WERI-Rb-1 (cell line): ENCODE results near the gene COL6A2.

ENCODE experiments used
- DNase-seq: peaks from one replicate; pipeline ENCODE4 v3.0.0-alpha.2; 2020
- H3K27ac ChIP-seq: fragments of 250-450 bp; sonication (Bioruptor Pico); 2 replicates; pipeline ENCODE4 v1.5.1; 2020; ENCODE audit warnings: mild to moderate bottlenecking, moderate library complexity
- H3K27me3 ChIP-seq: fragments of 250-450 bp; sonication (Bioruptor Pico); 2 replicates; pipeline ENCODE4 v1.5.1; 2021; ENCODE audit warnings: mild to moderate bottlenecking, low read depth, moderate library complexity; ENCODE audit not compliant: insufficient read depth, severe bottlenecking
- H3K36me3 ChIP-seq: fragments of 250-450 bp; sonication (Bioruptor Pico); 2 replicates; pipeline ENCODE4 v1.5.1; 2020; ENCODE audit warnings: mild to moderate bottlenecking, moderate library complexity
- H3K4me3 ChIP-seq: 2 replicates; pipeline ENCODE4 v1.5.1; 2011; ENCODE audit warnings: low read depth, mild to moderate bottlenecking, control low read depth, low read length
- H3K9me3 ChIP-seq: fragments of 250-450 bp; sonication (Bioruptor Pico); 2 replicates; pipeline ENCODE4 v1.5.1; 2021; ENCODE audit warnings: mild to moderate bottlenecking, moderate library complexity; ENCODE audit not compliant: severe bottlenecking
- TF ChIP-seq, protein P1 (sequence below): IDR thresholded peaks from 2 replicates; pipeline ENCODE4 v1.5.1; 2011; ENCODE audit warnings: low read depth, mild to moderate bottlenecking, control low read depth, inconsistent platforms, low read length

Gene COL6A2

DNA sequence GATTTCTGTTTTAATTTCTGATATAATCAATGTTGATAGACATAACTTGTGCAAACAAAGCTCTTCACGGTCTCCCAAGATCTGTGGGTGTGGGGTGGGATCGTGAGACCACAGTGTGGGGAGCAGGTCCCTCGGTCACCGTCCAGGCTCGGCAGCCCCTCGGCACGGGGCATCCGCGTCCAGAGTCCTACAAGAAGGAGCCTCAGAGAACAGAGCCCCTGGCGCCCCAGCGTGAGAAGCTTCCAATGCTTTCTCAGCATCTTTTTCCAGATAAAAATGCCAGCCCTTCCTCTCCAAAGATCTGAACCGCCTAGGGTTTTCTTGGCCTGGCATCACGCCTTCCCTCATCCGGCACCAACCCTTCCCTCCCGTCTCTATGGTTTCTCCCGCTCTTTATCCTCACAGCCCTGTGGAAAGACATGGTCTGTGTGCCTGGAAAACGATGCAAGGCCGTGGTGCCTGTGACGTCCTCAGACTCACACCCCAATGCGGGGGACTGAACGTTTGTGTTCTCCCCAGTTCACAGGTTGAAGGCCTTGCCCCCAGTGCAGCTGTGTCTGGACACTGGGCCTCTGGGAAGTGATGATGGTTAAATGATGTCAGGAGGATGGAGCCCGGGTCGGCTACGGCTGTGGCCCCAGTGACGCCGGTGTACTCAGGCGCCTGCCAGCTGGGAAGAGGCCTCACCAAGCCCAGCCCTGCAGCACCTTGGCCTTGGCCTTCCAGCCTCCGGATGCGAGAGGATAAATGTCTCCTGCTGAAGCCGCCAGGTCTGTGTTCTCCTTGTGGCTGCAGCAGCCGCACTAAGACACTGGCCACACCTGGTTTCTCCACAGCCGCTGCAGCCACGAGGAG is 45.9 kb upstream of the COL6A2 start:
- TF ChIP-seq, protein P1, sequence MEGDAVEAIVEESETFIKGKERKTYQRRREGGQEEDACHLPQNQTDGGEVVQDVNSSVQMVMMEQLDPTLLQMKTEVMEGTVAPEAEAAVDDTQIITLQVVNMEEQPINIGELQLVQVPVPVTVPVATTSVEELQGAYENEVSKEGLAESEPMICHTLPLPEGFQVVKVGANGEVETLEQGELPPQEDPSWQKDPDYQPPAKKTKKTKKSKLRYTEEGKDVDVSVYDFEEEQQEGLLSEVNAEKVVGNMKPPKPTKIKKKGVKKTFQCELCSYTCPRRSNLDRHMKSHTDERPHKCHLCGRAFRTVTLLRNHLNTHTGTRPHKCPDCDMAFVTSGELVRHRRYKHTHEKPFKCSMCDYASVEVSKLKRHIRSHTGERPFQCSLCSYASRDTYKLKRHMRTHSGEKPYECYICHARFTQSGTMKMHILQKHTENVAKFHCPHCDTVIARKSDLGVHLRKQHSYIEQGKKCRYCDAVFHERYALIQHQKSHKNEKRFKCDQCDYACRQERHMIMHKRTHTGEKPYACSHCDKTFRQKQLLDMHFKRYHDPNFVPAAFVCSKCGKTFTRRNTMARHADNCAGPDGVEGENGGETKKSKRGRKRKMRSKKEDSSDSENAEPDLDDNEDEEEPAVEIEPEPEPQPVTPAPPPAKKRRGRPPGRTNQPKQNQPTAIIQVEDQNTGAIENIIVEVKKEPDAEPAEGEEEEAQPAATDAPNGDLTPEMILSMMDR = no peak
- peaks cover 3% of the 10 kb centered on the region for H3K9me3 ChIP-seq
- no peaks in the 10 kb centered on the region for H3K36me3 ChIP-seq
- no peak overlapping the region for H3K27ac ChIP-seq
- no peak for DNase-seq
- H3K4me3 ChIP-seq = no peak overlapping the region
- H3K27me3 ChIP-seq = no peaks in the 10 kb centered on the region

DNA sequence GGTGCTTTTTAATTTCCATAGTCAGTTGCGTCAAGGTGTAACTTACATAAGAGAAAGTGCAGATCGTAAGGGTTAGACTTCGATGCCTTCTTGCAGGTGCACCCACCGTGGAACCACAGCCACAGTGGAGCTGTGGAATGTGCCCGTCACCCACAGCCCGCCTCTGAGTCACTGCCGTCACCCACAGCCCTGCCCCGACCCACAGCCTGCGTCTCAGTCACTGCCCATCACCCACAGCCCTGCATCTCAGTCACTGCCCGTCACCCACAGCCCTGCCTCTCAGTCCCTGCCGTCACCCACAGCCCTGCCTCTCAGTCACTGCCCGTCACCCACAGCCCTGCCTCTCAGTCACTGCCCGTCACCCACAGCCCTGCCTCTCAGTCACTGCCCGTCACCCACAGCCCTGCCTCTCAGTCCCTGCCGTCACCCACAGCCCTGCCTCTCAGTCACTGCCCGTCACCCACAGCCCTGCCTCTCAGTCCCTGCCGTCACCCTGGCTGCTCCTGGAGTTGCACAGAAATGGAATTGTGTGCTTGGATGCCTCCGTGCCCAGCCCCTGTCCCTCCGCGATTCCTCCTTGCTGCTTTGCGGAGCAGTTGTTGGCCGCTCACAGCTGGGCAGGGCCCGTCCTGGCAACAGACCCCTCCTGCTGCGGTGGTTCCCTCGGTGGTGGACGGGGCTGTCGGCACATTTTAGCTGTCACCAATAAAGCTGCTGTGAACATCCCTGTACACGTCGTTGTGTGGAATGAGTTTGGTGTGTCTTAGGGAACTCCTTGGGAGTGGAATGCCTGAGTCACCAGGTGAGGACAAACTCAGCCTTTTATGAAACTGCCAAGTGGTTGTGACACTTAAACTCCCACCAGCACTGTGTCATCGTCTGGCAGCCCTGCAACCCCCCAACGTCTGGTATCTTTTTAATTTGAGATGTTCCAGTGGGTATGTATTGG is 44.9 kb upstream of the COL6A2 start:
- Histone ChIP-seq H3K9me3 (peaks cover 3% of the 10 kb centered on the region), H3K27me3 (no peaks in the 10 kb centered on the region), H3K27ac (no peak overlapping the region), H3K4me3 (no peak overlapping the region), H3K36me3 (no peaks in the 10 kb centered on the region)
- no peak for DNase-seq
- TF ChIP-seq, protein P1 = no peak

DNA sequence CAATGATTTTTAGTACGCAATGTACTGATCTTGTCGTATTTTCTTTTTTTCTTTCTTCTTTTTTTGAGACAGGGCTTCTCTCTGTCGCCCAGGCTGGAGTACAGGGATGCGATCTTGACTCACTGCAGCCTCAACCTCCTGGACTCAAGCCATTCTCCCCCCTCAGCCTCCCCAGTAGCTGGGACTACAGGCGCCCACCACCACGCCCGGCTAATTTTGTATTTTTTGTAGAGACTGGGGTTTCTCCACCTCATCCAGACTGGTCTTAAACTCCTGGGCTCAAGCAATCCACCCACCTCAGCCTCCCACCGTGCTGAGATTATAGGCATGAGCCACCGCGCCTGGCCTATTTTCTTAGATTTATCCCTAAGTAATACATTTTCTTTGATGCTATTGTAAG is 43.9 kb upstream of the COL6A2 start:
- TF ChIP-seq, protein P1 = no peak
- Histone ChIP-seq H3K27ac (no peak overlapping the region), H3K36me3 (no peaks in the 10 kb centered on the region), H3K27me3 (no peaks in the 10 kb centered on the region), H3K9me3 (peaks cover 9% of the 10 kb centered on the region), H3K4me3 (no peak overlapping the region)
- no peak for DNase-seq

DNA sequence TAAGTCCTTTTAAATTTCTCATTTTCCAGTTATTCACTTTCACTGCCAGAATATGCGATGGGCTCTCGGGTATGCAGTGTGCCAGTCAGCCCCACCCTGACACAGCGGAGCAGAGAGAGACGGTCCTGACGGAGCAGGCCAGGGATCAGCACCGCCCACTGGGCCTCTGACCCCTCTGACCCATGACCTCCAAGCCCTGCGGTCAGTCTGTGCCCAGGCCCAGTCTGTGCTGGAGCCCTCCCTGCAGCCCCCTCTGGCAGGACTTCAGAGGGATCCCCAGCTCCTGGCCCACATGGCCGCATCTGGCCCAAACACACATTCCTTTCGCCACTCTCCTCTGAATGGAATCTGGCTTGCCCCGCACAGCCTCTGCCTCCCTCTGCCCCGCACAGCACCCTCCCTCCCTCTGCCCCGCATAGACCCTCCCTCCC is 43.4 kb upstream of the COL6A2 start:
- no peak overlapping the region for H3K4me3 ChIP-seq
- DNase-seq = no peak
- TF ChIP-seq, protein P1 = no peak

DNA sequence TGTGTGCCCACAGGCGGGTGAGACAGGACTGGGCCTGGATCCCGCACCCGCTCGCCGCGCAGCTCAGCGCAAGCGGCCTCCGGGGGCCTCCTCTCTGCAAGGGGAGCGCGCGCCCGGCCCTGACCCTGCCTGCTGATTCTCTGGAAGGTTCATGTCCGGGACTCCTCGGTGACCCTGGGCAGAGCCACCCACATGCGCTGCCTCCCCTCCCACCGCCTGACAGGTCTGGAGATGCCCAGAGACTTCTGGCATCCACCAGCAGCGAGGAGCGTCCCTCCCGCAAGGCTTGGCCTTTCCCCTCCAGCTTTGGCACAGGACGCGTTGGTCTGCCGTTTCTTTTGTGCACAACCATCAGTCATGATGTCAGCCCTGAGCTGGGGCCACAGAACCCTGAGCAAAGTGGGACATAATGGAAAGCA is 42.0 kb upstream of the COL6A2 start:
- no peaks in the 10 kb centered on the region for H3K27me3 ChIP-seq
- no peak for DNase-seq
- H3K27ac ChIP-seq = no peak overlapping the region
- no peaks in the 10 kb centered on the region for H3K36me3 ChIP-seq
- TF ChIP-seq, protein P1 = no peak
- H3K9me3 ChIP-seq = peaks cover 16% of the 10 kb centered on the region
- H3K4me3 ChIP-seq = no peak overlapping the region

More for the DNA sequence above, 43.4 kb upstream of the COL6A2 start:
- H3K9me3 ChIP-seq = peaks cover 10% of the 10 kb centered on the region
- H3K36me3 ChIP-seq = no peaks in the 10 kb centered on the region
- H3K27ac ChIP-seq = no peak overlapping the region
- no peaks in the 10 kb centered on the region for H3K27me3 ChIP-seq
